GM23338 (cell line): ENCODE measurements around the gene POU2F3.

ENCODE experiments used
- CREB1 ChIP-seq: fragments of 250-450 bp; sonication (Bioruptor Pico); IDR thresholded peaks from 2 replicates; pipeline ENCODE4 v1.5.0; 2020; ENCODE audit warnings: low read depth, mild to moderate bottlenecking, moderate library complexity
- ETS1 ChIP-seq: IDR thresholded peaks from 2 replicates; pipeline ENCODE4 v1.6.1; 2016; ENCODE audit warnings: antibody characterized with exemption
- EZH2 ChIP-seq: fragments of 200-600 bp; sonication (generic); IDR thresholded peaks from one replicate; pipeline ENCODE4 v1.8.0; 2017; ENCODE audit warnings: antibody characterized with exemption, mild to moderate bottlenecking, low read depth; ENCODE audit not compliant: unreplicated experiment
- EZH2phosphoT487 ChIP-seq: fragments of 200-600 bp; sonication (generic); IDR thresholded peaks from one replicate; pipeline ENCODE4 v1.8.1; 2018; ENCODE audit warnings: antibody characterized with exemption; ENCODE audit not compliant: unreplicated experiment
- JUNB ChIP-seq: IDR thresholded peaks from one replicate; pipeline ENCODE4 v1.6.1; 2016; ENCODE audit warnings: antibody characterized with exemption; ENCODE audit not compliant: unreplicated experiment
- NANOG ChIP-seq: IDR thresholded peaks from 2 replicates; pipeline ENCODE4 v1.6.1; 2016; ENCODE audit warnings: antibody characterized with exemption, borderline replicate concordance
- POLR2AphosphoS5 ChIP-seq: IDR thresholded peaks from 2 replicates; pipeline ENCODE4 v1.6.1; 2016; ENCODE audit warnings: antibody characterized with exemption, low read depth
- REST ChIP-seq: IDR thresholded peaks from one replicate; pipeline ENCODE4 v1.6.1; 2018; ENCODE audit warnings: antibody characterized with exemption; ENCODE audit not compliant: unreplicated experiment
- STAT1 ChIP-seq: IDR thresholded peaks from one replicate; pipeline ENCODE4 v1.6.1; 2016; ENCODE audit warnings: antibody characterized with exemption; ENCODE audit not compliant: unreplicated experiment
- ZNF114 ChIP-seq: fragments of 250-450 bp; sonication (Bioruptor Pico); IDR thresholded peaks from 2 replicates; pipeline ENCODE4 v1.5.0; 2020; ENCODE audit warnings: mild to moderate bottlenecking, moderate library complexity
- ZNF331 ChIP-seq: fragments of 250-450 bp; sonication (Bioruptor Pico); IDR thresholded peaks from 2 replicates; pipeline ENCODE4 v1.5.0; 2020; ENCODE audit warnings: low read depth, mild to moderate bottlenecking, moderate library complexity
- TF ChIP-seq, protein P1 (sequence below), 2 experiments: fragments of 200-600 bp in 1 of 2; sonication (generic) in 1 of 2; conservative IDR thresholded peaks; 2 replicates each; pipeline versions ENCODE4 v1.5.1 to v1.6.1; 2016 to 2017; ENCODE audit warnings: antibody characterized with exemption in 2 of 2, low read depth in 2 of 2, mild to moderate bottlenecking in 2 of 2, moderate library complexity in 1 of 2
- TF ChIP-seq, protein P2 (sequence below): fragments of 250-450 bp; sonication (Bioruptor Pico); IDR thresholded peaks from 2 replicates; pipeline ENCODE4 v1.5.0; 2020; ENCODE audit warnings: mild to moderate bottlenecking, moderate library complexity

GRCh38 chr11:120259241-120259640 is 19.3 kb downstream of the POU2F3 start:
- TF ChIP-seq REST (no peak), EZH2phosphoT487 (no peak), EZH2 (no peak), POLR2AphosphoS5 (no peak), ZNF114 (CRISPR knock-in tag) (no peak), ETS1 (no peak), JUNB (no peak), NANOG (no peak), CREB1 (CRISPR knock-in tag) (no peak), ZNF331 (CRISPR knock-in tag) (no peak), STAT1 (no peak)
- TF ChIP-seq, protein P1, sequence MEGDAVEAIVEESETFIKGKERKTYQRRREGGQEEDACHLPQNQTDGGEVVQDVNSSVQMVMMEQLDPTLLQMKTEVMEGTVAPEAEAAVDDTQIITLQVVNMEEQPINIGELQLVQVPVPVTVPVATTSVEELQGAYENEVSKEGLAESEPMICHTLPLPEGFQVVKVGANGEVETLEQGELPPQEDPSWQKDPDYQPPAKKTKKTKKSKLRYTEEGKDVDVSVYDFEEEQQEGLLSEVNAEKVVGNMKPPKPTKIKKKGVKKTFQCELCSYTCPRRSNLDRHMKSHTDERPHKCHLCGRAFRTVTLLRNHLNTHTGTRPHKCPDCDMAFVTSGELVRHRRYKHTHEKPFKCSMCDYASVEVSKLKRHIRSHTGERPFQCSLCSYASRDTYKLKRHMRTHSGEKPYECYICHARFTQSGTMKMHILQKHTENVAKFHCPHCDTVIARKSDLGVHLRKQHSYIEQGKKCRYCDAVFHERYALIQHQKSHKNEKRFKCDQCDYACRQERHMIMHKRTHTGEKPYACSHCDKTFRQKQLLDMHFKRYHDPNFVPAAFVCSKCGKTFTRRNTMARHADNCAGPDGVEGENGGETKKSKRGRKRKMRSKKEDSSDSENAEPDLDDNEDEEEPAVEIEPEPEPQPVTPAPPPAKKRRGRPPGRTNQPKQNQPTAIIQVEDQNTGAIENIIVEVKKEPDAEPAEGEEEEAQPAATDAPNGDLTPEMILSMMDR (conservative IDR thresholded peaks at IDR 0.05; ENCODE audit: low read depth in 2 of 2): no peak
- TF ChIP-seq, protein P2, sequence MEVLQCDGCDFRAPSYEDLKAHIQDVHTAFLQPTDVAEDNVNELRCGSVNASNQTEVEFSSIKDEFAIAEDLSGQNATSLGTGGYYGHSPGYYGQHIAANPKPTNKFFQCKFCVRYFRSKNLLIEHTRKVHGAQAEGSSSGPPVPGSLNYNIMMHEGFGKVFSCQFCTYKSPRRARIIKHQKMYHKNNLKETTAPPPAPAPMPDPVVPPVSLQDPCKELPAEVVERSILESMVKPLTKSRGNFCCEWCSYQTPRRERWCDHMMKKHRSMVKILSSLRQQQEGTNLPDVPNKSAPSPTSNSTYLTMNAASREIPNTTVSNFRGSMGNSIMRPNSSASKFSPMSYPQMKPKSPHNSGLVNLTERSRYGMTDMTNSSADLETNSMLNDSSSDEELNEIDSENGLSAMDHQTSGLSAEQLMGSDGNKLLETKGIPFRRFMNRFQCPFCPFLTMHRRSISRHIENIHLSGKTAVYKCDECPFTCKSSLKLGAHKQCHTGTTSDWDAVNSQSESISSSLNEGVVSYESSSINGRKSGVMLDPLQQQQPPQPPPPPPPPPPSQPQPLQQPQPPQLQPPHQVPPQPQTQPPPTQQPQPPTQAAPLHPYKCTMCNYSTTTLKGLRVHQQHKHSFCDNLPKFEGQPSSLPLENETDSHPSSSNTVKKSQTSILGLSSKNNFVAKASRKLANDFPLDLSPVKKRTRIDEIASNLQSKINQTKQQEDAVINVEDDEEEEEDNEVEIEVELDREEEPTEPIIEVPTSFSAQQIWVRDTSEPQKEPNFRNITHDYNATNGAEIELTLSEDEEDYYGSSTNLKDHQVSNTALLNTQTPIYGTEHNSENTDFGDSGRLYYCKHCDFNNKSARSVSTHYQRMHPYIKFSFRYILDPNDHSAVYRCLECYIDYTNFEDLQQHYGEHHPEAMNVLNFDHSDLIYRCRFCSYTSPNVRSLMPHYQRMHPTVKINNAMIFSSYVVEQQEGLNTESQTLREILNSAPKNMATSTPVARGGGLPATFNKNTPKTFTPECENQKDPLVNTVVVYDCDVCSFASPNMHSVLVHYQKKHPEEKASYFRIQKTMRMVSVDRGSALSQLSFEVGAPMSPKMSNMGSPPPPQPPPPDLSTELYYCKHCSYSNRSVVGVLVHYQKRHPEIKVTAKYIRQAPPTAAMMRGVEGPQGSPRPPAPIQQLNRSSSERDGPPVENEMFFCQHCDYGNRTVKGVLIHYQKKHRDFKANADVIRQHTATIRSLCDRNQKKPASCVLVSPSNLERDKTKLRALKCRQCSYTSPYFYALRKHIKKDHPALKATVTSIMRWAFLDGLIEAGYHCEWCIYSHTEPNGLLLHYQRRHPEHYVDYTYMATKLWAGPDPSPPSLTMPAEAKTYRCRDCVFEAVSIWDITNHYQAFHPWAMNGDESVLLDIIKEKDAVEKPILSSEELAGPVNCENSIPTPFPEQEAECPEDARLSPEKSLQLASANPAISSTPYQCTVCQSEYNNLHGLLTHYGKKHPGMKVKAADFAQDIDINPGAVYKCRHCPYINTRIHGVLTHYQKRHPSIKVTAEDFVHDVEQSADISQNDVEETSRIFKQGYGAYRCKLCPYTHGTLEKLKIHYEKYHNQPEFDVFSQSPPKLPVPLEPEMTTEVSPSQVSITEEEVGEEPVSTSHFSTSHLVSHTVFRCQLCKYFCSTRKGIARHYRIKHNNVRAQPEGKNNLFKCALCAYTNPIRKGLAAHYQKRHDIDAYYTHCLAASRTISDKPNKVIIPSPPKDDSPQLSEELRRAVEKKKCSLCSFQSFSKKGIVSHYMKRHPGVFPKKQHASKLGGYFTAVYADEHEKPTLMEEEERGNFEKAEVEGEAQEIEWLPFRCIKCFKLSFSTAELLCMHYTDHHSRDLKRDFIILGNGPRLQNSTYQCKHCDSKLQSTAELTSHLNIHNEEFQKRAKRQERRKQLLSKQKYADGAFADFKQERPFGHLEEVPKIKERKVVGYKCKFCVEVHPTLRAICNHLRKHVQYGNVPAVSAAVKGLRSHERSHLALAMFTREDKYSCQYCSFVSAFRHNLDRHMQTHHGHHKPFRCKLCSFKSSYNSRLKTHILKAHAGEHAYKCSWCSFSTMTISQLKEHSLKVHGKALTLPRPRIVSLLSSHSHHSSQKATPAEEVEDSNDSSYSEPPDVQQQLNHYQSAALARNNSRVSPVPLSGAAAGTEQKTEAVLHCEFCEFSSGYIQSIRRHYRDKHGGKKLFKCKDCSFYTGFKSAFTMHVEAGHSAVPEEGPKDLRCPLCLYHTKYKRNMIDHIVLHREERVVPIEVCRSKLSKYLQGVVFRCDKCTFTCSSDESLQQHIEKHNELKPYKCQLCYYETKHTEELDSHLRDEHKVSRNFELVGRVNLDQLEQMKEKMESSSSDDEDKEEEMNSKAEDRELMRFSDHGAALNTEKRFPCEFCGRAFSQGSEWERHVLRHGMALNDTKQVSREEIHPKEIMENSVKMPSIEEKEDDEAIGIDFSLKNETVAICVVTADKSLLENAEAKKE (CRISPR knock-in tag): no peak
